ENCODE data around the gene USP7.

DNA sequence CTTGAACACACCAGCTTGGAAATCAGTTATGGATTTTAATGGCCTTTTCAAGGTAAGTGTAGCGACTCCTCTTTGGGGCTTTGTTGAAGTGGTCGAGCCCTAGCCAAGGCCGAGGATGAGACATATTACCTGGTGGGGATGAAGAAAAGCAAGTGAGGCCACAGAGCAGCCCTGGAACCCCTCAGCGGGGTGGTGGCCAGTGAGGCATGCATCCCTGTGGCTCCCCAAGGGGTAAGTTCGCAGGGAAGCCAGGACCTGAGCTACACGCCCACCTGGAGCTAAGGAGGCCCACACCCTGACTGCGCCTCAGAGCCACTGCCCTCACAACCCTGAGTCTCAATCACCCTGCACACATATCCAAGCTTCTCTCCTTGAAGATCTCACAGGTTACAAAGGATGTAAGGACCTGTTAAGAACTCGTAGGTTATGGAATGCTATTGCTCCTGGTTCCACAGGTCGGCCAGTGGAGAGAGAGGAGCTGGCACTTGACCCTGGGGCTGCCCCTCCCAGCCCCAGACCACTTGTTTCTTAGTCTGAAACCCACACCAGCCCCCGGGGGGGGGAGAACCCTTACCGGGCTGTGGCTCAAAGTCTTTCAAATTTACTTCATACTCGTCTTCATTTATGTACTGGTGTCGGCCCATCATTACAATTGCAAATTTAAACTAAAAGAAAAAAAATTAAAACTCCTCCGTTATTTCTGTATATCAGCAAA lies 69.6 kb downstream of the USP7 start:
- TF ChIP-seq EZH2 (IDR thresholded peaks at IDR 0.05; ENCODE audit: insufficient read depth, poor library complexity, severe bottlenecking) (no peak), EZH2phosphoT487 (IDR thresholded peaks at IDR 0.05; ENCODE audit: insufficient read depth, low read depth) (no peak)

Data from GM23248 (cell line).